Measurements from ENCODE around the gene PSMB4.

DNA sequence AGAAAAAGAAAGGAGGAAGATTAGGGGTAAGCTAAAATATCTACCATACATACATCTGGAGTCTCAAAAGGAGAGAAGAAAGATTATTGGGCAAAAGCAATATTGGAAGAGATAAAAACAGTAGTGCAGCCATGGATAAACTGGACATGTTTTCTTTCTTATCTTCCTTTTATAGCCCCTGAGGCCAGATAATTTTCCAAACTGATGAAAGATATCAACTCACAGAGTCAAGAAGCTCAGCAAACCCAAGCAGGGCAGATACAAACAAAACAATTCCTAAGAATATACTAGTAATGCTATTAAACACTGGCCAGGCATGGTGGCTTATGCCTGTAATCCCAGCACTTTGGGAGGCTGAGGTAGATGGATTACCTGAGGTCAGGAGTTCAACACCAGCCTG is 5.8 kb upstream of the PSMB4 start:
- TF ChIP-seq, protein P1, sequence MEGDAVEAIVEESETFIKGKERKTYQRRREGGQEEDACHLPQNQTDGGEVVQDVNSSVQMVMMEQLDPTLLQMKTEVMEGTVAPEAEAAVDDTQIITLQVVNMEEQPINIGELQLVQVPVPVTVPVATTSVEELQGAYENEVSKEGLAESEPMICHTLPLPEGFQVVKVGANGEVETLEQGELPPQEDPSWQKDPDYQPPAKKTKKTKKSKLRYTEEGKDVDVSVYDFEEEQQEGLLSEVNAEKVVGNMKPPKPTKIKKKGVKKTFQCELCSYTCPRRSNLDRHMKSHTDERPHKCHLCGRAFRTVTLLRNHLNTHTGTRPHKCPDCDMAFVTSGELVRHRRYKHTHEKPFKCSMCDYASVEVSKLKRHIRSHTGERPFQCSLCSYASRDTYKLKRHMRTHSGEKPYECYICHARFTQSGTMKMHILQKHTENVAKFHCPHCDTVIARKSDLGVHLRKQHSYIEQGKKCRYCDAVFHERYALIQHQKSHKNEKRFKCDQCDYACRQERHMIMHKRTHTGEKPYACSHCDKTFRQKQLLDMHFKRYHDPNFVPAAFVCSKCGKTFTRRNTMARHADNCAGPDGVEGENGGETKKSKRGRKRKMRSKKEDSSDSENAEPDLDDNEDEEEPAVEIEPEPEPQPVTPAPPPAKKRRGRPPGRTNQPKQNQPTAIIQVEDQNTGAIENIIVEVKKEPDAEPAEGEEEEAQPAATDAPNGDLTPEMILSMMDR (IDR thresholded peaks at IDR 0.05), result no peak
- TF ChIP-seq EP300 (IDR thresholded peaks at IDR 0.05), result no peak
- no peak for TF ChIP-seq POLR2A (IDR thresholded peaks at IDR 0.05)

Data from gastroesophageal sphincter (tissue), 3 donors.